Stimulated activated CD4-positive, alpha-beta T cell treated with anti-CD3 and anti-CD28 coated beads, Interleukin-12 subunit alpha, Interleukin-12 subunit beta, amount 100 ng/mL, for 4 hours (primary cell): ENCODE data around the gene RNF112.

ENCODE experiments used
- DNase-seq: peaks from one replicate; pipeline ENCODE4 v3.0.0-alpha.2; 2020

Gene RNF112

GRCh38 chr17:19410875-19411620, at the start of gene RNF112:
TSS of gene RNF112 (plus strand) at chr17:19411232. CDS start at chr17:19411409, 177 bp downstream.
- DNase-seq = no peak

DNA sequence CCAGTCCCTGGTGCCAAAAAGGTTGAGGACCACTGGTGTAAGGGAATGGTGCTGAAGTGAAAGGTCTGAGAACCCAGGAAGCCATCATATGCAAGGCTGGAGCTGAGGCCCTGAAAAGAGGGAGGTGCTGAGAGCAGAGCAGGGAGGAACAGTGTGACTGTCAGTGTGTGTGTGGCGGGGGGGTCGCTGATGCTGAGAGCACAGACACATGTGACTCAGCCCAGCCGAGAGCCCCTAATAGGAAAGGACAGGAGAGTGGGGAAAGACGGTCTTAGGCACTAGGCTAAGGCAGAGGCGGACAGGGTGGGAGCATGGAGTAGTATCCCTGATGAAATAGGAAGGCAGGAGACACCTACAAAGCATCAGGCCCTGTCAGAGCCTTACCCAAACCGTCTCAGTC, 49.7 kb upstream of the RNF112 start:
- DNase-seq = no peak

DNA sequence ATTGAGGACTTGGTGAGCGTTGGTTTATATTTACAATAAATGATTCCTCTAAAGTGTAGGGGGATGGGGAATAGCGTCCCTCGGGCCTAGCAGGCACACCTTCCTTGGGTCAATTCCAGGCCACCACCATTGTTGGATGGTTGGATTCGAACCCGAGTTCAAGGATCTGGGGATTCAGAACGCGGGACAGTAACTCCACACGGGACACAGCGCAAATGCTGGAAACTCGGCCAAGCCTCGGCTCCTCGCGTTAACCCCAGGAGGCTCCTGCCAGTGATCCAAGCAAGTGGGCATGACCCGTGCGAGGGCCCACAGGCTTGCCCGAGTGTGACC, 49.1 kb upstream of the RNF112 start:
- DNase-seq = no peak

- peak; percentile 91 for DNase-seq
Observed at GRCh38 chr17:19362277-19363113, 48.5 kb upstream of the RNF112 start, which contains the start of gene B9D1. TSS of gene B9D1 (minus strand) at chr17:19362723. CDS start at chr17:19362569, 154 bp downstream.

DNA sequence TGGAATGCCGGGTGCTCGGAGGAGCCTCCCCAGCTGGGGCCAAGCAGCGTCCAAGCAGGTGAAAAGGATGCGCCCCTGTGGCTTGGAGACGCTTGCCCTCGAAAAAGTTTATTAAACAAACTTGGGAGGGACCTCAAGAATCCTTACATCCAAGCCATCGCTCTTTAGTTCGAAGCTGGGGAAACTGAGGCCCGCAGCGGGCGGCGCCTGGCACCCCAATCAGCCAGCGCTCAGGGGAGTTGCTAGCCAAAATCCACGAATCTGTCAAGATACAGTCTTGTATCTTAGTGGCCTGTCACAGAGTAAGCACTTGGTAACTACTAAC, 48.0 kb upstream of the RNF112 start:
- DNase-seq = no peak

DNA sequence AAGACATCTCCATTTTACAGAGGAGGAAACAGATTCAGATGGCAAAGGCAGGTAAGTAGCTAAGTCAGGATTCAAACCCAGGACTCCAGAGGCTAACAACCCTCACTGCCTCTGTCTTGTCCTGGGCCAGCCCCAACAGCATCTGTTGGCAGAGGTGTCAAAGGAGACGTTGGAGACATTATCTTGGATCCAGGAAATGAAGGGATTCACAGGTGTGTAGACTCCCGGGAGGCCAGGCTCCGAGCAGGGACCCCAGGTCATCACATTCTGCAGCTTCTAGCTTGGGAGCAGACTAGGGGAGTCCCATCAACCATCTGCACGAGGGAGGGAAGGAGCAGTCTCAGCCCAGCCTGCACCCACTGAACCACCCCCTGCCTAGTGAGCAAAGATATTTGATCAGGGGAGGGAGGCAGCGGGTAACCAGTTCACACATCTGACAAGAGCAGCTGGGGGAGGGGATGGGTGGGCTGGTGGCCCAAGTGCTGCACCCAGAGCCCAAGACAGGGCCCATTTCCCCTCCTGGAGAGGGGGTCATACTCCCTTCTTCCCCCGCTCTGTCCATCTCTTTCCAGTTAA, 47.5 kb upstream of the RNF112 start:
- no peak for DNase-seq

- DNase-seq = no peak
Observed at GRCh38 chr17:19364699-19365498, 46.1 kb upstream of the RNF112 start.

GRCh38 chr17:19365499-19365817, 45.6 kb upstream of the RNF112 start:
- DNase-seq = no peak

GRCh38 chr17:19365833-19366636, 45.0 kb upstream of the RNF112 start:
- DNase-seq = no peak

- no peak for DNase-seq
Observed at GRCh38 chr17:19366637-19366972, 44.4 kb upstream of the RNF112 start.

GRCh38 chr17:19368229-19368628, 42.8 kb upstream of the RNF112 start:
- DNase-seq = no peak

DNA sequence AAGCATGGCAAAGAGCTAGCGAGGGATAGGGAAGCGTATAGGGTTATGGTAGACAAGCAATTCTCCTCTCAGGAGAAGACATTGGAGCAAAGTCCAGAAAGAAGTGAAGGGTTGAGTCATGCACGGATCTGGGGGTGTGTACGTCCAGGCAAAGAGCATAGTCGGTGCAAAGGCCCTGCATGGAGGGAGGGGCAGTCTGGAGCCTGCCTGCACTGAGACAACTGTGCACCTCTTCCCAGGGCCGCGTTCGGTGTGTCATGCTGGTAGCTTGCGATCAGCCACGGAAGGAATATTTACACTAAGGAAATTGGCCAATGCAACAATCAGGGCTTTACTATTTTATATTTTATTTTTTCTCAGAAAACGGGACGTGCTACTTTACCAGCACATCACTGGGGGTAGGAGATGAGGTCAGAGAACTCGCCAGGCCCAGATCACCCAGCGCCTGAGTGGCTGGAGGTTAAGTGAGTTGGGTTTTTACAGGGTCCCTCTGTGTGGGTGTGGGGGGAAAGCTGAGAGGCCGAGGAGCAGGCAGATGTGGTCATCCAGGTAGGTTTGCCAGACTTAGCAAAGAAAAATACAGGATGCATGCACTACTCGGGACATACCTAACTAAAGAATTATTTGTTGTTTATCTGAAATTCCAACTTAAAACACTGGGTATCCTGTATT, 41.8 kb upstream of the RNF112 start:
- DNase-seq = no peak

DNA sequence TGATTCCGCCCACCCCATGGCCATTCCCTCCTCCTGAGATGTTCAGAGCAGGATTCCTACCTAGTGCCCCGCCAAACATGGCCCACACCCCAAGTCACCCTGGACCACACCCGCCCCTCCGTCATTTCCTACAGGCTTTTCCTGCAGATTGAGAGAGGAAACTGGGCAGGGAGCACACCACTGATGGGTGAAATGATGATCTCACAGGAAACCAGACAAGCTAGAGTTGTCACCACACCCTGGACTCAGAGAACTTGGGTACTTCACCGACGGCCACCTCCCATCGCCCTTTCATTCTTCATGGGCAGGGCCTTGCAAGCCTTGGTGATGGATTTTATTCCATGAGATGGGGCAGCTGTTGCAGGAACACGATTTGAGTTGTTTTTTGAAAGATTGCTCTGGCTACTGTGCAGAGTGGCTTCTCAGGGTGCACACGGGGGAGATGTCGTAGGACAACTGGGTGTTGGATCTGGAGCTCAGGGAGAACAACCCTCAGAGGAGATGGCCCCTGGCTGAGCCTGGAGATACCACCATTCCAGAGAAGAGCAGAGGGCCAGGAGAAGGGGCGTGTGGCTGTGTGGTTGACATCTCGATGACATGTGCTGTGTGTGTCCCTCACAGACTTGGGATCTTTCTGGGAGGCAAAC, 41.1 kb upstream of the RNF112 start:
- DNase-seq = no peak

DNA sequence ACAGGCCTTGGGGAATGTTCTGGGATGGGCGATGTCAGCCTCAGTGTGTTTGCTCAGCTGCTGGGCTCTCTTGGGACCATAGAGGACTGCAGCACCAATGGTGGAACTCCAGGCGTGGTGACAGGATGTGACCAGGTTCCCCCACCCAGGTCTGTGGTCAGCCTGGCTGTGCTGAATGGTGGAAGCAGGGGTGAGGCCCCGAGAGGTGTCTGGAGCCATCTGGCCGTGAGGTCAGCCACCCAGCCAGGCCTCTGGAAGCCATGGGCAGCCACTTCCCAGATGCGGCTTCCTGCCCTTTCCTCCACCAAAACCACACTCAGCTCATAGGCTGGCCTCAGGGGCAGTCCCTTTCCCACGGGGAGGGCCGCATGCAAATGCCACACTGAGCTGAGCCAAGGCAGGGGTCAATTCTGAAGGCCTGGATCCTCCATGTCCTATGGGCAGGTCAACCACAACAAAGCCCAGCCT, 40.5 kb upstream of the RNF112 start:
- DNase-seq = no peak

- no peak for DNase-seq
Observed at GRCh38 chr17:19371259-19372010, 39.6 kb upstream of the RNF112 start.

DNA sequence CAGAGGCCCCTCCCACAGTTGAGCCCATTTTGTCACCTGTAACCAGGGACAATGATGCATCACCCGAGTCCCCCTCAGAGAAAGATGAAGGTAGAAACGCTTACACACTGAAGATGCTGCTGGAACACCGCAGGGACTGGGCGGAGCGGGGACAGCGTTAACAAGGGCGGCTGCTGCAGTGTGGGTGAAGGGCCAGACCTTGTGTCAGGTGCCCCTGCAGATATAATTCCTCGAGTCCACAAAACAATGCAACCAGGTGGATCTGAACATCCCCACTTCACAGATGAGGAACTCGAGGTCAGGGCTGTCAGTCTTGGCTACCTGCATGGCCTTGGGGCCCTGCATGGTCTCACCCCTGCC, 39.0 kb upstream of the RNF112 start:
- no peak for DNase-seq

DNA sequence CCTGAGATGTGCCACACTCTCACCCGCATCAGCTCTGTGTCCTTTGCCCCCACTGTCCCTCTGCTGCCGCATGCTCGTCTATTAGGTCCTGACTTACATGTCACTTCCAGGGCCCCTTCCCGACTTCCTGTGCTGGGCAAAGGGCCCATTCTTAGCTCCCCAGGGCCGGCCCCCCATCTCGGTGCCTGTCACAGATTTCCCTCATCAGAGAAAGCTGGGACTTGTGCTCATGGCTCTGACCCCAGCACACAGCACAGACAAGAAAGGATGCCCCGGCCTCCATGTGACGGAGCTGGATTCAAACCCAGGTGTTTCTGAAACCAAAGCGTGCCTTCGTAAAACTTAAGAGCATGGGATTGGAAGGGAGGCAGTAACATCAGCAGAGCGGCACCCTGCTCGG, 38.6 kb upstream of the RNF112 start:
- DNase-seq = no peak

DNA sequence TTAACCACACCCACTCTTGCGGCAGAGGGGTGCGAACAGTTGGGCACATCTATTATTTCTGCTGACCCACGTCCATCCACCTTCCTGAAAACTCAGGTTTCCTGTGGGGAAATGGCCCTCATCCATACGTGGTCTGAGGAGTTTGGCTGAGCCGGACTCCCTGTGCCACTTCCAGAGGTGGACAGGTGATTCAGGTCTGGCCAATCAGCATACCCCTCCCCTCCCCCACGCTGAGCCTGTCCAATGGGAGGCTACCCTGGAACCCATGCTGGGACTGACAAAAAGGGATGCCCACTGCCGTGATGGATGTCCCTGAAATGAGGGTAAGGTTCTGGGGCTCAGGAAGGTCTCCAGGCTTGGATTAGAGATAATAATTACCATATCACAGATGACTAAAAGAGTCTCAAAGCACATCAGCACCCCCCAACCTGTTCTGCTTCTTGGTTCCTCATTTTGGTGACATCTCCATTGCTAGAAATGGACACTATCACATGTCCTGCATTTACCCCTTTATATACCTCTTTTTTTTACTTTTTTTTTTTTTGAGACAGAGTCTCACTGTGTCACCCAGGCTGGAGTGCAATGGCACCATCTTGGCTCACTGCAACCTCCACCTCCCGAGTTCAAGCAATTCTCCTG, 38.0 kb upstream of the RNF112 start:
- no peak for DNase-seq

- DNase-seq = no peak
Observed at GRCh38 chr17:19374136-19374535, 36.9 kb upstream of the RNF112 start.

GRCh38 chr17:19375732-19376131, 35.3 kb upstream of the RNF112 start:
- no peak for DNase-seq
